ENCODE data around the gene ASB18. TPM values are rescaled to one million over a fixed set of nuclear protein-coding genes. Genes with fewer than 3 reads are reported as not detected.

The ASB18 gene
- total and polyA plus RNA-seq, 2 of the 13 experiments (the other 11 are each of a cell fraction or from before 2014, with no cell fraction given) = not detected

DNA sequence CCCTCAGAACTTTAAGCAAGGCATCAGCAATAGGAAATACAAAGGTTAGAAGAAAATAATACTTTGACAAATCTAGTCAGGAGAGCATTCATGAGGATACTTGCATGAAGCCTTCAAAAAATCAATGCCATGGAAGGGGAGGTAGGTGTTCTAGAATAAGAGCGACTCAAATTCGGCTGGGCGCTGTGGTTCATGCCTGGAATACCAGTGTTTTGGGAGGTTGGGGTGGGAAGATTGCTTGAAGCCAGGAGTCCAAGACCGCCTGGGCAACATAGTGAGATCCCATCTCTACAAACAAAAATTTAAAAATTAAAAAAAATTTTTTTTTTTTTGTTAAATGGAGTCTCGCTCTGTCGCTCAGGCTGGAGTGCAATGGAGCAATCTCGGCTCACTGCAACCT, 117.8 kb downstream of the ASB18 start (continued):
- TF ChIP-seq ZSCAN5A (CRISPR knock-in tag; IDR thresholded peaks at IDR 0.05; ENCODE audit: borderline replicate concordance) = no peak
- no peak for TF ChIP-seq JUND (CRISPR knock-in tag; IDR thresholded peaks at IDR 0.05)
- TF ChIP-seq, protein P1, sequence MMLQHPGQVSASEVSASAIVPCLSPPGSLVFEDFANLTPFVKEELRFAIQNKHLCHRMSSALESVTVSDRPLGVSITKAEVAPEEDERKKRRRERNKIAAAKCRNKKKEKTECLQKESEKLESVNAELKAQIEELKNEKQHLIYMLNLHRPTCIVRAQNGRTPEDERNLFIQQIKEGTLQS (CRISPR knock-in tag; IDR thresholded peaks at IDR 0.05) = no peak

DNA sequence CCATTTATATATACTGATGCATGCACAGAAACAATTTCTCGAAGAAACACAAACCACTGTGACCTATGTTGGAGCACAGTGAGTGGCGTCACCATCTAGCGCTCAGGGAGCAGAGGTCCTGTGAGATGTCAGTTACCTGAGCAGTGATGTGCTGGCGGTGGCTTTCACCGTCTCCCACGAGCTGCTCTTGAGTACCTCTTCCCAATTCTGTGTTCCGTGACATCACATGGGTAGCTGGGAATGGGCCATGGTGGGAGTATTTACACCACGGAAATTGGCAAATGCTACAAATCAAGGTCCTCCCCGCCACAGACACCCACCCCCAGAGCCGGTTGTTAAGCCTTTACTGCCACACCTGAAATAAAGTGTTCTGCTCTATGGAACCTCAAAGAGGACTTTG, 120.4 kb downstream of the ASB18 start:
- no peaks in the 10 kb centered on the region for H3K79me2 ChIP-seq (ENCODE audit: insufficient read depth, low read length)
- WGBS (ENCODE audit: low lambda C conversion rate) = 42% methylated on average over 10 of the region's 10 CpGs
- H2AFZ ChIP-seq (ENCODE audit: low read length) = no peak overlapping the region
- ChIA-PET CTCF (ENCODE audit: low intra/inter-chr PET ratio, low total read pairs) (interaction anchor here (1.0 kb wide), 1 partner anchor 37 kb away, joined by 3 read pairs; no protein-coding TSS in a partner anchor), POLR2A (no interaction called here)
- in situ Hi-C loops (cut with HindIII; ENCODE audit: extremely low pct_ligation_motif_present, low pct_unique_long_range_greater_than_20kb) (no loop called here), intact Hi-C loops (cut with micrococcal nuclease; ENCODE audit: unreplicated experiment) (no loop called here)
- BruUV-seq (replicated peaks) = no TSS peak
- no peak overlapping the region for H3K4me2 ChIP-seq (ENCODE audit: low read depth, low read length)
- no peak overlapping the region for H3K4me3 ChIP-seq (replicated peaks in 1 of 3; ENCODE audit: insufficient read depth in 1 of 3, low read depth in 2 of 3, low read length in 3 of 3)
- H4K20me1 ChIP-seq (ENCODE audit: insufficient read depth, low read length) = peaks cover 4% of the 10 kb centered on the region; the same call in 1 of the 2 replicates
- FAIRE-seq = no peak
- ATAC-seq = no peak
- H3K9ac ChIP-seq (ENCODE audit: insufficient read depth, low read depth, low read length) = no peak overlapping the region
- H3K4me1 ChIP-seq (ENCODE audit: insufficient read depth, low read length) = peaks cover 11% of the 10 kb centered on the region
- no peak for DNase-seq (ENCODE audit: low spot score)
- 0 out of 2 replicates have a peak, but pooled peaks have one; percentile 2 for TF ChIP-seq CREB1 (IDR thresholded peaks at IDR 0.05)
- TF ChIP-seq CREB1 (CRISPR knock-in tag; IDR thresholded peaks at IDR 0.05) = no peak
- peak; percentile 46; the same call in 1 of the 2 replicates for TF ChIP-seq ZBTB33 (CRISPR knock-in tag; IDR thresholded peaks at IDR 0.05)
- no peak for TF ChIP-seq PITX1 (CRISPR knock-in tag; IDR thresholded peaks at IDR 0.05)
- TF ChIP-seq KAT8 (CRISPR knock-in tag; IDR thresholded peaks at IDR 0.05) = no peak
- no peak for TF ChIP-seq CERS6 (CRISPR knock-in tag; IDR thresholded peaks at IDR 0.05)
- no peaks in the 10 kb centered on the region for H3K9me3 ChIP-seq (ENCODE audit: low read length)
- no peaks in the 10 kb centered on the region for H3K36me3 ChIP-seq (replicated peaks in 1 of 2; ENCODE audit: control insufficient read depth in 1 of 2, insufficient read depth in 2 of 2, low read length in 2 of 2)
- H3K27me3 ChIP-seq (ENCODE audit: control insufficient read depth in 1 of 2, insufficient read depth in 2 of 2, low read length in 2 of 2) = peaks cover 4 to 34% of the 10 kb centered on the region in 2 experiments; a peak in 4 of 5 replicates
- H3K27ac ChIP-seq (ENCODE audit: extremely low read length, insufficient read depth, low read length) = no peak overlapping the region

Small RNAs within 50 kb of the gene (small RNA-seq; reads per million reads assigned to genes)
- gene RF00019 (ENCODE audit: insufficient read depth in 2 of 3, insufficient read length in 3 of 3, low read depth in 2 of 3, low replicate concordance in 1 of 3) (0 reads per million in 3 experiments), gene RNU1-31P (ENCODE audit: insufficient read depth in 2 of 3, insufficient read length in 3 of 3, low read depth in 2 of 3, low replicate concordance in 1 of 3) (0 reads per million in 3 experiments)

Other genes with a start within 250 kb of the ASB18 start
- gene GBX2, start 96.0 kb downstream of the ASB18 start, total RNA-seq (2016; rRNA removed; fragmentation: Illumina TruSeq; extraction: Trizol) = not detected in 2 replicates
- gene GBX2, start 96.0 kb downstream of the ASB18 start, polyA plus RNA-seq (2011; rRNA removed) = not detected in 2 replicates